HG02970 (cell line): ENCODE data around the gene LMX1A.

Experiments used
- ATAC-seq: cut with Tn5 transposase; IDR thresholded peaks from one replicate; pipeline ENCODE4 v1.9.1; 2021; ENCODE audit warnings: mild to moderate bottlenecking, moderate library complexity, moderate number of reproducible peaks; ENCODE audit not compliant: unreplicated experiment, low FRiP score

The LMX1A gene

GRCh38 chr1:165228111-165228655, 128.3 kb downstream of the LMX1A start:
- no peak for ATAC-seq

GRCh38 chr1:165226326-165226725, 130.2 kb downstream of the LMX1A start:
- ATAC-seq, result no peak

- ATAC-seq, result no peak
These were observed 130.9 kb downstream of the LMX1A start for GRCh38 chr1:165225650-165226049.

GRCh38 chr1:165225062-165225461, 131.5 kb downstream of the LMX1A start:
- ATAC-seq, result no peak

GRCh38 chr1:165224504-165224903, 132.0 kb downstream of the LMX1A start:
- no peak for ATAC-seq

- no peak for ATAC-seq
These were observed 133.9 kb downstream of the LMX1A start for GRCh38 chr1:165222580-165222979.

GRCh38 chr1:165218731-165219130, 137.8 kb downstream of the LMX1A start:
- no peak for ATAC-seq

GRCh38 chr1:165217958-165218357, 138.6 kb downstream of the LMX1A start:
- ATAC-seq, result no peak

GRCh38 chr1:165216254-165216653, 140.3 kb downstream of the LMX1A start:
- ATAC-seq, result no peak

GRCh38 chr1:165215676-165216075, 140.8 kb downstream of the LMX1A start:
- no peak for ATAC-seq

- ATAC-seq, result no peak
These were observed 144.3 kb downstream of the LMX1A start for GRCh38 chr1:165212229-165212628.

- ATAC-seq, result no peak
These were observed 148.5 kb downstream of the LMX1A start for GRCh38 chr1:165207853-165208515.

- no peak for ATAC-seq
These were observed 151.4 kb downstream of the LMX1A start for GRCh38 chr1:165205145-165205544.

- ATAC-seq, result no peak
These were observed 152.0 kb downstream of the LMX1A start for GRCh38 chr1:165204548-165204947.

- ATAC-seq, result no peak
These were observed 165.4 kb downstream of the LMX1A start for GRCh38 chr1:165191087-165191486.

- no peak for ATAC-seq
These were observed 166.6 kb downstream of the LMX1A start for GRCh38 chr1:165189913-165190312.

- ATAC-seq, result no peak
These were observed 167.5 kb downstream of the LMX1A start for GRCh38 chr1:165189011-165189410.

GRCh38 chr1:165187031-165188009, 169.2 kb downstream of the LMX1A start:
- ATAC-seq, result no peak

GRCh38 chr1:165185161-165185889, 171.2 kb downstream of the LMX1A start:
- ATAC-seq, result no peak

- ATAC-seq, result no peak
These were observed 173.5 kb downstream of the LMX1A start for GRCh38 chr1:165182975-165183374.

GRCh38 chr1:165179306-165179705, 177.2 kb downstream of the LMX1A start:
- no peak for ATAC-seq
